Stimulated activated CD4-positive, alpha-beta T cell treated with anti-CD3 and anti-CD28 coated beads, TNF-alpha, amount 100 ng/mL, for 4 hours (primary cell): Measurements from ENCODE around the gene RAD51C.
A peak's percentile ranks its signal among the peaks of the same experiment; 100 is the strongest.
"Not testable (repeated sequence)": the region's sequence is repeated elsewhere in the genome, so short reads cannot be mapped to it uniquely, and the experiment has no call there.

Experiments used
- DNase-seq, 3 experiments: peaks; one replicate each; pipeline ENCODE4 v3.0.0-alpha.2; 2020; ENCODE audit warnings: low read depth in 3 of 3

Gene RAD51C

DNA sequence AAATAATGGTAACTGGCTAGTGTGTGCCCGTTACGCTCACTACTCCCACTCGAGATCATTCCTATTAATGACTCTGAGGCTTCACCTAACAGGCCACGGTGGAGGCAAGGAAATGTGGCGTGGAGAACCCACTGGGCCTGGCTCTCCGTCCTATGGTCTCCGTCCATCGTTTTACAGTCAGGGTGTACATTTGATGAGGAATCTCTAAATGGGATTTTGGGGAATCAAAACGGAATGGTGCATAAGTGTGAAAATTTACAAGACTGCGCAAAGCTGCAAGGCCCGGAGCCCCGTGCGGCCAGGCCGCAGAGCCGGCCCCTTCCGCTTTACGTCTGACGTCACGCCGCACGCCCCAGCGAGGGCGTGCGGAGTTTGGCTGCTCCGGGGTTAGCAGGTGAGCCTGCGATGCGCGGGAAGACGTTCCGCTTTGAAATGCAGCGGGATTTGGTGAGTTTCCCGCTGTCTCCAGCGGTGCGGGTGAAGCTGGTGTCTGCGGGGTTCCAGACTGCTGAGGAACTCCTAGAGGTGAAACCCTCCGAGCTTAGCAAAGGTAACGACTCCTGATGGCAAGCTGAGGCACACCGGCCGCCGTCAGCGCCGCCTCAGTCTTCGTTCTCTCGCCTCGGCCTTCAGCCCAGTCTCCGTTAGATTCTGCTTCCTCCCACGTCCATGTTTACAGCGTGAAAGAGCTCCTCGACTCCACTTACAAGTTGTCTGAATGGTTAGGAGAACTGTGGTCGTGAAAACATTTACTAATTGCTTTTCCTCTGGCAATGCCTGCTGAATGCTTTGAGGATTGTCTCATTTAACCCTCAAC is at the start of gene RAD51C:
Gene RAD51C, plus strand, starts transcription at position 364 of the 817 bp plus-strand sequence. Its CDS starts 42 bp downstream, at position 406.
- peak; percentile 70 to 75 (median 75) for DNase-seq

- DNase-seq: no peak
Measured at GRCh38 chr17:58643147-58643546, 49.3 kb upstream of the RAD51C start.

DNA sequence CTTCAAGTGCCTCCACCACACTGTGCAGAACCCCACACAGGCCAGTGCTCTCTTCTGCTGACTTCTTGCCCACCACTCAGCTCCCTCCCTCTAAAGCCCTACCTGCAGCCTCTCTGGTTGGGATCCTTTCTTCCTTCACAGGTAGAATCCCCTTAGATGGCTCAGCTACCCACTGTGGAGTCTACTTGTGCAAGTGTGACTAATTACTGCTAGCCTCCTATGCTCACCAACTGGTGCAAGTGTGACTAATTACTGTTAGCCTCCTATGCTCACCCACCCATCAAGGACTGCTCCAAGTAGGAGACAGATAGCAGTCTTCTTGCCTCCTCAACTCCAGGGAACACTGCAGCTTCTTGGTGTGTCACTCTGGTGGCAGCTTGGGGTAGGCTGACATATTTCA is 44.2 kb upstream of the RAD51C start:
- no peak for DNase-seq

- DNase-seq: not testable (repeated sequence)
Measured at GRCh38 chr17:58657962-58658803, 34.2 kb upstream of the RAD51C start.

DNA sequence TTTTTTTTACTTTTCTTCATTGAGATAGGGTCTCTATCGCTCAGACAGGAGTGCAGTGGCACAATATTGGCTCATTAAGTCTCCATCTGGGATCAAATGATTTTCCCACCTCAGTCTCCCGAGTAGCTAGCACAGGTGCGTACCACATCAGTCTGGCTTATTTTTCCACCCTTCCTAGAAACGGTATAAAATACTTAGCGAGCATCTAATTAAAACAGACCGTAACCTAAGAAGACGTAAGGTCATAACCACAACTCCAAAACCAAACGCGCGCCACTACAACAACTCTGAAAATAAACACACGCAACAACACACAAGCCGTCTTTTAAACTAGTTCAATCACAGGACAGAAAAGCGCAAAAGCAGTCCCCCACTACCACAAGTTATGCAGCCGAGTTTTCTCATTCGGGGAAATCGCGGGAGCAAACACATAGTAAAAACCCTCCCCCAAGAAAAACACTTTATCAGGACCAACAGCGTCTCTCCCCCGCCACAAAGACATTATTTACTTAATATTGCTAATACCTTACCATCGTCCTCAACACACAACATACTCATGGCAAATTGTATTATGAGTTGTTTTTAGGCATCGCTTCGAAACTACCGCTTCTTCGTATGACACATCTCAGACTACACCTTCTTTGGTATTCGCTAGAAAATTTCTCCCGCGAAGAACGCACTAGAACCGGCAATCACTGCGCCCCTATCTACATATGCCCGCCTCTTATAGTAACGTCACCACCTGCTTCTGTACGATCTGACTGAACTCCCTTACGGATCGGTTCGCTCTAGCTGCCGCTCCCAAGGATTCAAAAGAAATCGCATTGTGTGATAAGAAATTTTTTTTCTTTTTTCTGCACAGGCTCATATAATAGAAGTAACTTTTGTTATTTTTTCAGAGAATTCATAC is 33.3 kb upstream of the RAD51C start:
- DNase-seq: peak; percentile 36 to 51 (median 46)

GRCh38 chr17:58659714-58660084 is 32.7 kb upstream of the RAD51C start:
- DNase-seq: not testable (repeated sequence)

DNA sequence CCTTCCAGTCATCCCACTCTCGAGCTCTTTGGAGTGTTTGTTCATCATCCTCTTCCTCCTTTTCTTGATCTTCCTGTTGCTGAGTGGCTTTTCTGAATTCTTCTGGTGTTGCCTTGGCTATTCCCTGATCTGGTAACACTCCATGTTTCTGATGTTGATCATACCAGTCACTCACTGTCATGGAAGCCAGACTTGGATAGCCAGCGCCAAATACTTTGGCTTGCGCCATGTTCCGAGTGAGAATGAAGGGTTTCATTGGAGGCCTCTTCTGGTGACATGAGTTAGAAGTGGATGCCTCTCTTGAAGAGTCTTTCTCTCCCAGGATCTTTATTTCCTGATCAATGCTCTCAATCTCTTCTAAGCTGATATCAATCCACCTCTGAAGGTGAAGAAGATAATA is 31.8 kb upstream of the RAD51C start:
- no peak for DNase-seq

DNA sequence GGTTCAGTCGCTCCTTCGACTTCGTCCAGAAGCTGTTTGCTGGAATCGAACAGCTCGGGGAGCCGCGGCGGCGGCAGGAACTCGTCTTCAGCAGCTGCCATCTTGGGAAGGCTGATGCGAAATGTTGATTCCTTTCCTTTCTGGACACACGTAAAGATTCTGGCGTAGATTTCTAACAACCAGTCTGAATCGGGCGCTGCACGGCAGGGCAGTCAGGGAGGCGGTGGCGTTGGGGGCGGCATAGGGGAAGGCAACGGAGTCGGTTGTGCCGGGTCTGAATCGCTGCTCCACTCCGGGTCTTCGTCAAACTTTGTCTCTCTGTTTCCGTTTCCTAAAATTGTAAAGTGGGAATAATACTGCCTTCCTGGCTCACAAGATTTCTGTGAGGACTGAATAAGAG is 30.9 kb upstream of the RAD51C start:
- DNase-seq: no peak

DNA sequence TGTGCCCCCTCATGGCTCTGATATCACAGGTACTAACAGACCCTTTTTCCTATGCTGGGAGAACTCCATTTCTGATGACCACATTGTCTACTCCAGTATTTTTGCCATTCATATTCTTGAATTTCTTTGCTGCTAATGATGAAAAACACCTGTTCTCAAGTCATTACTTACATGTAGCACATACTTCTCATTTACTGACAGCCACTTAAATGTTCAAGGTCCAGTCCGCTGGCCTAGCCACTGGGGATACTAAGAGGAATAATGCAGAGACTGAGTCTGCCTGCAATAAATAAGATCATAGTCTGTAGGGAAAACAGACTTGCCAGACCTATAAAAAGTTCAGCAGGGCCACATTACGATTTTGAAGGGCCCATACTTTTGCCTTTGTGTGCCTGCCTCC is 28.1 kb upstream of the RAD51C start:
- DNase-seq: no peak

DNA sequence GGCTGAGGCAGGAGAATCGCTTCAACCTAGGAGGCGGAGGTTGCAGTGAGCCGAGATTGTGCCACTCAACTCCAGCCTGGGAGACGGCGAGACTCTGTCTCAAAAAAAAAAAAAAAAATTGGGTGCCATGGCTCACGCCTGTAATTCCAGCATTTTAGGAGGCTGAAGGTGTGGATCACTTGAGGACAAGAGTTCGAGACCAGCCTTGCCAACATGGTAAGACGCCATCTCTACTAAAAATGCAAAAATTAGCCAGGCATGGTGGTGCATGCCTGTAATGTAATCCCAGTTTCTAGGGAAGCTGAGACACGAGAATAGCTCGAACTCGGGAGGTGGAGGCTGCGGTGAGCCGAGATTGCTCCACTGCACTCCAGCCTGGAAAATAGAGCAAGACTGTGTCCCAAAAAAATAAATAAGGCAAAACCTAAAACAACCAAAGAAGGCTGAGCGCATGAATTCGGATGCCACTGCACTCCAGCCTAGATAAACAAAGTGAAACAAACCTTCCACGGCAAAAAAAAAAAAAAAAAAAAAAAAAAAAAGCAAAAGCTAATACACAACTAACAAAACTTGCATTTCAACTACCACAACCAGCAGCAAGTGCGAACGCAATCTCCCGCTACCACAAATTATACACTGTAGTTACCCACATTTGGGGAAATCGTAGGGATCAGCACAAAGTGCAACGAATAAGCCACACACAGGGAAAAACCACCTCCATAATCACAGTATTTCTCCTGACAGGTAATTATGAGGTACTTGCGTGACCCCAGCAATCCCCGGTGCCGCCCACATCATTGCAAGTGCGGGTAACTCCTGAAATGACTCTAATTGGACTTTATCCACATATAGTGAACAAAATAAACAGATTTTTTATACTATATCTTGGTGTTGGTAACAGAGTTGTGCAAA is 26.2 kb upstream of the RAD51C start:
- DNase-seq: no peak

DNA sequence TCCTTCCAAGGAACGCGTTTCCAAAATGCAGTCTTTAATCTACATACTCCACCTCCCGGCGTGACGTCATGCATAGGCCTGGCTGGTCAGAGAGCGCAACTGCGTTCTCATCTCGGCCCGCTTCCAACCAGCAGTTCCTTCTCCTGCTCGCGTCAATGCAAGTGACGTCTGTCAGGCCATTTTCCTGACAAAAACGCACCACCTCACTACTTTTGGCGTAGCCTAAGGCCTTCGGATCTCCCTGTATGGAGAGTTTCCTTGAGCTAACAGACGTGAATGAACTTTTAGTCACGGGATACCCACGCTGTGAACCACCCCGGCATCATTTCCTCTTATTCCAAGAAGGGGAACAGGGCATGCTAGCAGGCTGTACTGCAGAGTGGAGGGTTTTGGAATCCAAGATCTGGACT is 25.5 kb upstream of the RAD51C start:
- DNase-seq: no peak

DNA sequence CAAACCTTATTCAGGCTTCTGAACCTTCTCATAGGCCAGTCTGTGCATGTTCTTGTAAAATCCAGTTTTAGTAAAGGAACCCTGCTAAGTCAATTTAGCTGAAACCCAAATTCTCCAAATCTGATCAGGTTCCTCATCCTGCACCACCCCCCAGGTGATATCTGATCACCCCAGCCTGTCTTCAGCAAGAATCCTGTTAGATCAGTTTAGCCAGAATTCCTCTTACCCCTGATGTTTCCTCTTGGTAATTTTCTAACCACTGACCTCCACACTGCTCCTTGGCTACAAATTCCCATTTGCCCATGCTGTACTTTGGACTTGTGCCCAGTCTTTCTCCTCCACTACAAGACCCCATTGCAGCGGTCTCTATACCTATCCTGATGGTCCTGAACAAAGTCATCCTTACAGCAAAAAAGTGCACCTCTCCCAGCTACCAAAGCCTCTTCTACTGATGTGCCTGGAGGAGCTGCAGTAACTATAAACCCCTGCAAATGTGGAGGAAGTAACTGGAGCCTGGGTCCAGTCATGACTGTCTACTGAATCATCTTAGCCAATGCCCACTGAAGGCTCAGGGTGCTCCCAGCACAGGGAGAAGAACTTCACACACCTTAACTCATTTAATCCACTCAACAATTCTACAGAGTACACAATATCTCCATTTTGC is 24.3 kb upstream of the RAD51C start:
- no peak for DNase-seq

DNA sequence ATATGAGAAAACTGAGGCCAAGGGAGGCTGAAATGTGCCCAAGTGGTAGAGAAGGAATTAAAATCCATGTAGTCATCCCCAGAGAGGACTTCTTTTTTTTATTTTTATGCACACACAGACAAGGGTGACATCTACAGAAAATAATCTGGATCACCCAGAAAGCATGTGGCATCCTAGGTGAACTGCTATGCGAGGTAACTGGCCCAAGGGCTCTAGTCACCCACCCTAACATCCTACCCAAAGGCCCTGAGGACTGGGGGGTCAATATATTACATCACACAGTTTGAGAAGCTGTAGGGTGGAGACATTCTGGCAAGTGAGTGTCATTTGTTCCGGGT is 23.8 kb upstream of the RAD51C start:
- DNase-seq: no peak

GRCh38 chr17:58669853-58670252 is 22.5 kb upstream of the RAD51C start:
- DNase-seq: no peak

DNA sequence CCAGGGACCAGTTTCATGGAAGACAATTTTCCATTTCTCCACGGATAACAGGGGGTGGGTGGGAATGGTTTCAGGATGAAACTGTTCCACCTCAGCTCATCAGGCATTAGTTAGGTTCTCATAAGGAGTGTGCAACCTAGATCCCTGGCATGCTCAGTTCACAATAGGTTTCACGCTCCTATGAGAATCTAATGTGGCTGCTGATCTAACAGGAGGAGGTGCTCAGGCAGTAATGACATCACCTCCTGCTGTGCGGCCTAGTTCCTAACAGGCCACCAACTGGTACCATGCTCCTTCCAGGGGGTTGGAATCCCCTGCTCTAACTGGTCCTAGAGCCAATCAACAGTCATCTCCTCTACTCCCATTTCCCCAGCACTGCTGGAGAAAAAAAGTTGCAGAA is 20.4 kb upstream of the RAD51C start:
- no peak for DNase-seq

GRCh38 chr17:58677194-58677880 is 15.1 kb upstream of the RAD51C start:
- no peak for DNase-seq

GRCh38 chr17:58678287-58678686 is 14.1 kb upstream of the RAD51C start:
- DNase-seq: not testable (repeated sequence)

DNA sequence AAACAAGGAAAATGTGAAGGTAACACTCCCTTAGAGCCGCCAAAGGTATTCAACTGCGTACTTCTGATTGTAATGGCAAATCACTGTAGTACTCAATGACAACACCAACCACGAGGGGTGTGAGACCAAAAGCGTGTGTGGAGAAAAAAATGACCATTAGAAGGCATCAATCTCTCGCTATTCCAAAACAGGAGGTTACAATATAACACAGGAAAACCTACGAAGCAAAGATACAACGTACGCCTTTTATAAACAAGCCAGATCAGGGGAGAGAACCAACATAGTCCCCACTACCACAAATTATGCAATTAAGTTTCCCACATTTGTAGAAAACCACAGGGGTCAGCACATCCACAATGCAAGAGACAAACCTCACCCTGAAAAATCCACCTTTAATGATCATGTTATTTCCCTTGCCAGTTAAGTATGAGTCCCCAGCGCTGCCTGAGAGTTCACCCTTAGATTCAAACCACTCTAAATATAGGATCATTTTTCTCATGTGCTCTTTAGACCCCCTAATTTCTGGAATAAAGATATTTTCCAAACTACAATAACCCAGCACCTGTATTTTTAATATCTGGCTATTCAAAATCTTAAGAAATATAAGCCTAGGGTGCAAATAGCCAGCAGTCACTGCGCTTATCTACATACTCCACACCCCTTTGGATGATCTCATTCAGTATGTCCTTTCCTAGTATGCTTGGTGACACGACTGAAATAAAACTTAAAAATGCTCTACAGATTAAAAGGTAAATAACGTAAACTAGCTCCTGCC is 13.0 kb upstream of the RAD51C start:
- no peak for DNase-seq

GRCh38 chr17:58680038-58680369 is 12.4 kb upstream of the RAD51C start:
- no peak for DNase-seq
